ENCODE results near the gene ZIM2. TPM values are rescaled to one million over a fixed set of nuclear protein-coding genes. Genes with fewer than 3 reads are reported as not detected.

Gene ZIM2
- total RNA-seq (2022; extraction: Qiagen RNA extraction), result not detected in 5 replicates

GRCh38 chr19:56840451-56841192 is at the start of gene ZIM2, which contains the start of gene PEG3:
Gene ZIM2 (minus strand): TSS chr19:56840726. CDS start chr19:56824277, 16,449 bp downstream.
Gene PEG3 (minus strand): TSS chr19:56840726. CDS start chr19:56824655, 16,071 bp downstream.

Other genes with a start within 250 kb of the ZIM2 start
- gene ZNF71, start 245.4 kb downstream of the ZIM2 start, total RNA-seq (2022; extraction: Qiagen RNA extraction), result 9.8 to 12.7 TPM (median 11.4 TPM) in 5 replicates
- gene SMIM17, start 197.6 kb downstream of the ZIM2 start, total RNA-seq (2022; extraction: Qiagen RNA extraction), result 0.16 to 0.19 TPM in 2 of 5 replicates, not detected in the others
- gene ZNF835, start 169.0 kb downstream of the ZIM2 start, total RNA-seq (2022; extraction: Qiagen RNA extraction), result not detected in 5 replicates
- gene PEG3, start within 50 bp of the ZIM2 start, total RNA-seq (2022; extraction: Qiagen RNA extraction), result not detected in 5 replicates

Data from A549 treated with CORT108297 at 1 μM for 4 hours (cell line).